ENCODE data around the gene PAX5. TPM values are rescaled to one million over a fixed set of nuclear protein-coding genes. Genes with fewer than 3 reads are reported as not detected.

The PAX5 gene
- polyA plus RNA-seq, 3 donors = 0.03 to 0.15 TPM; not detected in 1

GRCh38 chr9:36881316-36881715, 152.8 kb downstream of the PAX5 start:
- Histone ChIP-seq H3K27ac (ENCODE audit: low read depth in 1 of 2, low read length in 2 of 2) (no peak overlapping the region), H3K36me3 (replicated peaks in 1 of 2; ENCODE audit: control insufficient read depth in 1 of 2, insufficient read depth in 2 of 2, low read length in 2 of 2) (no peaks in the 10 kb centered on the region), H3K9ac (ENCODE audit: insufficient read depth, low read length, poor library complexity, severe bottlenecking) (no peak overlapping the region), H3K79me2 (ENCODE audit: insufficient read depth, low read length) (no peaks in the 10 kb centered on the region), H3K9me3 (replicated peaks in 1 of 2; ENCODE audit: control insufficient read depth in 1 of 2, insufficient read depth in 1 of 2, low read length in 2 of 2) (no peaks in the 10 kb centered on the region), H3K4me2 (replicated peaks; ENCODE audit: extremely low read depth, low read length, poor library complexity, severe bottlenecking) (no peak overlapping the region), H4K20me1 (ENCODE audit: insufficient read depth, low read length) (no peaks in the 10 kb centered on the region), H3K4me1 (ENCODE audit: control insufficient read depth in 1 of 2, insufficient read depth in 2 of 2, low read length in 2 of 2) (no peaks in the 10 kb centered on the region), H3K4me3 (replicated peaks in 1 of 3; ENCODE audit: low read depth in 2 of 3, low read length in 3 of 3) (no peak overlapping the region), H3K27me3 (ENCODE audit: control insufficient read depth in 2 of 2, insufficient read depth in 2 of 2, low read length in 2 of 2) (no peaks in the 10 kb centered on the region), H2AFZ (ENCODE audit: insufficient read depth, low read depth, low read length, poor library complexity, severe bottlenecking) (no peak overlapping the region)
- H3K9me3 Mint-ChIP-seq = peaks cover 0 to 4% (median 1%) of the 10 kb centered on the region in 7 donors
- no peaks in the 10 kb centered on the region for H3K36me3 Mint-ChIP-seq
- H3K4me1 Mint-ChIP-seq = peaks cover 4% of the 10 kb centered on the region
- H3K27ac Mint-ChIP-seq = no peak overlapping the region
- intact Hi-C loops (cut with micrococcal nuclease) = no loop called here
- no peak for DNase-seq
- WGBS (ENCODE audit: insufficient coverage) = 85% methylated on average over 4 of the region's 14 CpGs
- peaks cover 1 to 7% (median 5%) of the 10 kb centered on the region in 3 donors for H3K27me3 Mint-ChIP-seq (ENCODE audit: low read depth in 3 of 3)
- no peak for TF ChIP-seq CTCF (IDR thresholded peaks at IDR 0.05)
- H3K4me3 Mint-ChIP-seq = no peak overlapping the region

DNA sequence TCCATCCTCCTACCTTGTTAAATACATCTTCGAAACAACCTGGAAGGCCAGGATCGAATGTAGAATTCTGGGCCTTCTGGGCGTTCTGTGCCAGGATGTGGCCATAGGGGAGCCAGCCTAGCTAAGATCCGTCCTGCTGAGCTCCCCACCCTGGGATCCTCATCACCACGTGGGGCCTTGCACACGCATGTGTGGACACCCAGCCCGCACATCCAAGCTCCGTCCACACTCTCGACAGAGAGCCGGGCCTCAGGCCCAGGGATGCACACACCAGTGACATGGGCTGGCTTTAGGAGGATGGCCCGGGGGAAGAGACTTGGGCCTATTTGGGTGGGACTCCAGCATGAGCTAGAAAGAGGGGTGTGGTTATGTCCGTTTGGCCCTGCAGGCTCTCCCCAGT, 154.0 kb downstream of the PAX5 start:
- no peaks in the 10 kb centered on the region for H4K20me1 ChIP-seq (ENCODE audit: insufficient read depth, low read length)
- H3K4me1 ChIP-seq (ENCODE audit: control insufficient read depth in 1 of 2, insufficient read depth in 2 of 2, low read length in 2 of 2) = no peaks in the 10 kb centered on the region
- H3K4me1 Mint-ChIP-seq = peaks cover 4% of the 10 kb centered on the region
- H3K27me3 ChIP-seq (ENCODE audit: control insufficient read depth in 2 of 2, insufficient read depth in 2 of 2, low read length in 2 of 2) = no peaks in the 10 kb centered on the region
- H3K27ac ChIP-seq (ENCODE audit: low read depth in 1 of 2, low read length in 2 of 2) = no peak overlapping the region
- H2AFZ ChIP-seq (ENCODE audit: insufficient read depth, low read depth, low read length, poor library complexity, severe bottlenecking) = no peak overlapping the region
- intact Hi-C loops (cut with micrococcal nuclease) = no loop called here
- no peaks in the 10 kb centered on the region for H3K36me3 ChIP-seq (replicated peaks in 1 of 2; ENCODE audit: control insufficient read depth in 1 of 2, insufficient read depth in 2 of 2, low read length in 2 of 2)
- 97% methylated on average over 11 of the region's 12 CpGs for WGBS (ENCODE audit: insufficient coverage)
- H3K9ac ChIP-seq (ENCODE audit: insufficient read depth, low read length, poor library complexity, severe bottlenecking) = no peak overlapping the region
- no peak for DNase-seq
- peak overlapping the region in 1 of 7 donors; percentile 35 for H3K27ac Mint-ChIP-seq
- H3K27me3 Mint-ChIP-seq (ENCODE audit: low read depth in 3 of 3) = peaks cover 2 to 7% (median 3%) of the 10 kb centered on the region in 3 donors
- H3K4me2 ChIP-seq (replicated peaks; ENCODE audit: extremely low read depth, low read length, poor library complexity, severe bottlenecking) = no peak overlapping the region
- no peak overlapping the region for H3K4me3 ChIP-seq (replicated peaks in 1 of 3; ENCODE audit: low read depth in 2 of 3, low read length in 3 of 3)
- TF ChIP-seq CTCF (IDR thresholded peaks at IDR 0.05) = no peak
- no peaks in the 10 kb centered on the region for H3K79me2 ChIP-seq (ENCODE audit: insufficient read depth, low read length)
- H3K9me3 Mint-ChIP-seq = peaks cover 0 to 4% (median 2%) of the 10 kb centered on the region in 7 donors
- no peaks in the 10 kb centered on the region for H3K9me3 ChIP-seq (replicated peaks in 1 of 2; ENCODE audit: control insufficient read depth in 1 of 2, insufficient read depth in 1 of 2, low read length in 2 of 2)
- no peak overlapping the region for H3K4me3 Mint-ChIP-seq
- H3K36me3 Mint-ChIP-seq = no peaks in the 10 kb centered on the region
